ENCODE results near the gene PRPF40A.

PRPF40A gene

DNA sequence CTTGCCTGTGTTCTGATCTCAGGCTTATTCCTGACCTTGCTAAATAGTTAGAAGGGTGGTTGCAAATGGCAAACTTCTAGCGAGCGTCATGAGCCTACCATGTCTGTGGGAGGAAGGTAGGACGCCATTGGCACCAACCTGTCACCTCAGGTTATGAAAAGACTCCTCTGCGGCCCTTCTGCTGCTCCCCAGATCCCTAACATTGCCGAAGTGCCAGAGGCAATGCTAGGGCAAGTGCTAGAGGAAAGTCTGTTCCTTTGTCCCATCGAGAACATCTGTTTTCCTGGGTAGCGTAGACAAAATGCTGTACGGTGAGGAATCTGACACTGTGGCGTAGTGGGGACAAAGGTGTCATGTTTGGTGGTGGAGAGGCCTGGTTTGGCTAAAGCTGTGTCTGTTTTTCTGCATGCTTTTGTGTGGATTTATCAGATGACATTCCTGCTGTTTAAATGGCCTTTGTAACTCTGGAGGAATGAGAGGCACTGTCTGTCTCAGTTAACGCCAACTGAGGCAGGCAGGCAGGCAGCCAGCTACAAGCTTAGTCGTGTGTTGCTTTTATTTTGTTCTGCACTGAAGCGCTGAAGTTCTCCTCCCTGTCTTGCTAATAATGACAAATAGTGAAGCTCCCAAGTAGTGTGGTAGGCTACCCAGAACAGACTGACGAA, 94.1 kb downstream of the PRPF40A start:
- DNase-seq (ENCODE audit: extremely low spot score): no peak
- ChIA-PET CTCF (interaction anchor here (5.6 to 6.1 kb wide), 2 partner anchors 10 to 12 kb away, joined by 27 to 45 read pairs; no protein-coding TSS in a partner anchor), POLR2A (no interaction called here)
- TF ChIP-seq CTCF (IDR thresholded peaks at IDR 0.05; ENCODE audit: control extremely low read depth, extremely low read depth, low read depth, missing control alignments): no peak

DNA sequence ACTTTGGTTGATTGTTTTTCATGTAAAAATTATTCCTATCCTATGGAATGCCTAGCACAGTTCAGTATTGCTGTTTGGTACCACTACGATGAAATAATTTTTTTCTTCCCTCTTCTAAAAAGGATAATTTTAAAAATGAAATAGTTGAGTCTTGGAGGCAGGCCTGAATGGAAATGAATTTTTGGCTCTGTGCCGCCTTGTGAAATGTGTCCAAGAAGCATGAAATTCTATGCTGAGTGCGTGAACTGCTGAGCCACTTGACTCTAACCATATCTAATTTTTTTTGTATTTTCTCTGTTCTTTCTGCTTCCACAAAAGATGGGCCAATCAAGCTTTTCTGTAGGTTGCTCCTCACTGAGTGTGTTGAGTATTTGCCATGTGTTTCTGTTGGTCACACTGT, 95.0 kb downstream of the PRPF40A start:
- ChIA-PET POLR2A (no interaction called here), CTCF (interaction anchor here (6.1 kb wide), 1 partner anchor 13 kb away, joined by 45 read pairs; no protein-coding TSS in a partner anchor)
- DNase-seq (ENCODE audit: extremely low spot score): no peak
- no peak for TF ChIP-seq CTCF (IDR thresholded peaks at IDR 0.05; ENCODE audit: control extremely low read depth, extremely low read depth, low read depth, missing control alignments)

GRCh38 chr2:152620985-152621384, 96.3 kb downstream of the PRPF40A start:
- TF ChIP-seq CTCF (IDR thresholded peaks at IDR 0.05; ENCODE audit: control extremely low read depth, extremely low read depth, low read depth, missing control alignments): no peak
- ChIA-PET POLR2A (no interaction called here), CTCF (interaction anchor here (1.1 to 5.3 kb wide), 2 partner anchors 14 to 583 kb away, joined by 3 to 41 read pairs; no protein-coding TSS in a partner anchor)
- DNase-seq (ENCODE audit: extremely low spot score): no peak

- TF ChIP-seq CTCF (IDR thresholded peaks at IDR 0.05; ENCODE audit: control extremely low read depth, extremely low read depth, low read depth, missing control alignments): no peak
- ChIA-PET POLR2A (no interaction called here), CTCF (interaction anchor here (1.1 to 5.3 kb wide), 3 partner anchors 15 to 595 kb away, joined by 3 to 41 read pairs (median 3); no protein-coding TSS in a partner anchor)
- DNase-seq (ENCODE audit: extremely low spot score): no peak
These were observed 97.1 kb downstream of the PRPF40A start for GRCh38 chr2:152620208-152620607.

GRCh38 chr2:152618193-152618564, 99.1 kb downstream of the PRPF40A start:
- TF ChIP-seq CTCF (IDR thresholded peaks at IDR 0.05; ENCODE audit: control extremely low read depth, extremely low read depth, low read depth, missing control alignments): no peak
- ChIA-PET CTCF (interaction anchor here (0.8 to 5.3 kb wide), 8 partner anchors 9 to 424 kb away, joined by 3 to 41 read pairs (median 3); no protein-coding TSS in a partner anchor), POLR2A (no interaction called here)
- DNase-seq (ENCODE audit: extremely low spot score): no peak

- ChIA-PET POLR2A (no interaction called here), CTCF (interaction anchor here (1.0 to 5.3 kb wide), 10 partner anchors 9 to 592 kb away, joined by 3 to 41 read pairs (median 3); partner anchors contain the start of gene STAM2)
- no peak for DNase-seq (ENCODE audit: extremely low spot score)
- no peak for TF ChIP-seq CTCF (IDR thresholded peaks at IDR 0.05; ENCODE audit: control extremely low read depth, extremely low read depth, low read depth, missing control alignments)
These were observed 99.6 kb downstream of the PRPF40A start for GRCh38 chr2:152617456-152618192.
